GM18511 (cell line): ENCODE measurements around the gene HIP1R.
"Not testable (repeated sequence)": the region's sequence is repeated elsewhere in the genome, so short reads cannot be mapped to it uniquely, and the experiment has no call there.

Experiments
- ATAC-seq: cut with Tn5 transposase; IDR thresholded peaks from one replicate; pipeline ENCODE4 v1.9.1; 2021; ENCODE audit warnings: mild to moderate bottlenecking, moderate library complexity; ENCODE audit not compliant: unreplicated experiment

The HIP1R gene

DNA sequence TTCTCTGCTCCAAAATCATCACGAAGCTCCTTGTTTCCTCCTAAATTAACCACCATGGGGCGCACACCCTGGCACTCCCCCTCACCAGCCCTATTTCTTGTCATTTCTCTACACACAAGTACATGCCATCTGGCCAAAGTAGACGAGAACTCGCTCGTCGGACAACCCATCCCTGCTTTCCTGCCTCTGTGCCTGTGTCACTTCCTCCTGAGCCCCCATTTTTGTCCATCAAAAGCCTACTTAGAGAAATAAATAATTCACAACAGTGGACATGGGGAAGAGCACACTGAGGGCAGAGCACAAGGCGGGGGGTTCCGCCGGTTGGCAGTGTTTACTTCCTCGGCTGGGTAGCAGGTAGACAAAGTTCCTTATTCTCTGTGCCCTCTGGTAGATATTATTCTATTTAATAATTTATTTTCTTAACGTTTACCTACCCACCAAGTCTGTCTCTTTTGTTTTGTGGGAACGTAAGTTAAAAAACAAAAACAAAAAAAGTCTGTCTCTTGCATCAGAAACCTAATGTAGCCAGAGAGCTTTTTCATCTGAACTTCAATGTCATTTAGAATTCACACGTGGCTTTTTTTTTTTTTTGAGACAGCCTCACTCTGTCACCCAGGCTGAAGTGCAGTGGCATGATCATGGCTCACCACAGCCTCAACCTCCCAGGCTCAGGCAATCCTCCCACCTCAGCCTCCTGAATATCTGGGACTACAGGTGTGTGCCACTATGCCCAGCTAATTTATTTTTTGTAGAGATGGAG is 54.7 kb downstream of the HIP1R start:
- no peak for ATAC-seq

DNA sequence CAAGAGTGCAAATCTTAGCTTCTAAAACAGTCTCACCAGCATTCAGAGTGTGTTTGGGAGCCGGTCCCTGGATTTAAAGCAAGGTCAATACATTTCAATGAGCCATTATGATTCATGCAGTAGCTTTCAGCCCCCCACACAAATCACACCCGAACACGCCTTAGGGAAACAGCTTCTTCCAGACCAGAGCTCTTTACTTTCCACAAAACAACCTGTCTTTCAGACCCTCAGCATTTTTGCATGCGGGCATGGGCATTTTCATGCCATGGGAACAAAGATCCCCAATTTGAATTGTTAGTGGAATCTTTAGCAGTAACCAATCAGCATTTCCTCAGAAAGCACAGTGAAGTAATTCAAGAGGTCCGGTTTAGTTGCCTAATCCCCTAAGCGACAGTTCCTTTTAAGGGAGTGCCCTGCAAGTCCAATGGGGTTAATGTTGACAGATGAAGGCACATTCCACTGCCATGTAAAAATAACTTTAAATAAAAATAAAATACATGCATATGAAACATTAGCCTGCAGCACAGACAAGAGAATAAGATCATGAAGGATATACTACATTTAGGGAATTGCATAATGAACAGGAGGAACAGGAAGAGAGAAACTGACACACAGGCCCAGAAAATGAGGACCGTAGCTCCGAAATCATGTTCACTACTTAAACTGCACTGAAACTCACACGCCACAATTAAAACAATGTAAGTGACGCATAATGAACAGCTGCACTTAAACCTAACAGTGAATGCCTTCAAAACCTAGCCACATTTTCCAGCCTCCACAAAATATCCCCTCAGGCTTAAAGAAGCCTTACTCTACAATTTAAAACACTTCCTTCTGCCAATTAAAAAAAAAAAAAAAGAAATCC is 56.6 kb downstream of the HIP1R start:
- no peak for ATAC-seq

DNA sequence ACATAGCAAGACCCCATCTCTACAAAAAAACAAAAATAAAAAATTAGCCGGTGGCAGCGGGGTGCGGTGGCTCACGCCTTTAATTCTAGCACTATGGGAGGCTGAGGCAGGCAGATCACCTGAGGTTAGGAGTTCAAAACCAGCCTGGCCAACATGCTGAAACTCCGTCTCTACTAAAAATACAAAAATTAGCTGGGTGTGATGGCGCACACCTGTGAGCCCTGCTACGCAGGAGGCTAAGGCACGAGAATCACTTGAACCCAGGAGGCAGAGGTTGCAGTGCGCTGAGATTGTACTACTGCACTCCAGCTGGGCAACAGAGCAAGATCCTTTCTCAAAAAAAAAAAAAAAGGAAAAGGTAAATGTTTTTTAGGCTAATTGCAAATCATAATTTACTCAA is 57.5 kb downstream of the HIP1R start:
- not testable (repeated sequence) for ATAC-seq

DNA sequence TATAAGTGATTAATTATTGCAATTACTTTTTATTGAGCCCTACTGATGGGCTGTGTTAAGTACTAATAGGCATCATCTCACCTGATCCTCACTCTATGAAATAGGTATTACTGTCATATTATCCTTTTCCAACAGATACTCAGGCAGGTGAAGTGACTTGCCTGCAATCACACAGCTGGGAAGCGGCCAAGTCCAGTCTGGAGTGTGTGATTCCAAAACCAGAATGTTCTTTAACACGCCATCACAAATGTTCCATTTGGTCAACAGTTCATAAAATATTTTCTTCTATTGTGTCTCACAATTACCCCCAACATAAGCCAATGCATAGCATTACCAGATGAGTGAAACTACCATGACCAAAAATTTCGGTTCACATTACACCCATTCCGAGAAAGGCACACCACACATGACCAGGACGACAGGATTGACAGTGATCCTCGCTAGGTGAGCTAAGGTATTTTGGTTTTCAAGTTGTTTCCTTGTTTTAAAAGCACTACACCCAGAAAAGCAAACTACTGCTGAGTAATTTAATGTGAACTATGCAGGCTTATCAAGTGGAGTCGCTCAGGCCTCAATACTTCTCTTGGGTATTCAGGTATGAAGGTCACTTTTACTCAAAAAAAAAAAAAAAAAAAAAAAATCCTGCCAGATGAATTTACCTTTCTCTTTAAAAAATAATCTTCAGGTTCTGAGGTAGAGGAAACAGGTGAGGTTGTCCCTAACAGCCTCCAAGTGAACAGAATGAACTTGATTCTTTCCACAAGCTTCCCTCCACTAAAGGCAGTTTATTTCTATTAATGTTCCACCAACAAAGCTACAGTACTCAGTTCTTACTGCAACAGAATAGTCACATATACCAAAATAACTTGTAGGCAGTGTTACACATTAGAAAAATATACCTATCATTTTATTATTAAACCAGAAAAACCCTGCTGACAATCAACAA is 58.2 kb downstream of the HIP1R start:
- ATAC-seq, result no peak

DNA sequence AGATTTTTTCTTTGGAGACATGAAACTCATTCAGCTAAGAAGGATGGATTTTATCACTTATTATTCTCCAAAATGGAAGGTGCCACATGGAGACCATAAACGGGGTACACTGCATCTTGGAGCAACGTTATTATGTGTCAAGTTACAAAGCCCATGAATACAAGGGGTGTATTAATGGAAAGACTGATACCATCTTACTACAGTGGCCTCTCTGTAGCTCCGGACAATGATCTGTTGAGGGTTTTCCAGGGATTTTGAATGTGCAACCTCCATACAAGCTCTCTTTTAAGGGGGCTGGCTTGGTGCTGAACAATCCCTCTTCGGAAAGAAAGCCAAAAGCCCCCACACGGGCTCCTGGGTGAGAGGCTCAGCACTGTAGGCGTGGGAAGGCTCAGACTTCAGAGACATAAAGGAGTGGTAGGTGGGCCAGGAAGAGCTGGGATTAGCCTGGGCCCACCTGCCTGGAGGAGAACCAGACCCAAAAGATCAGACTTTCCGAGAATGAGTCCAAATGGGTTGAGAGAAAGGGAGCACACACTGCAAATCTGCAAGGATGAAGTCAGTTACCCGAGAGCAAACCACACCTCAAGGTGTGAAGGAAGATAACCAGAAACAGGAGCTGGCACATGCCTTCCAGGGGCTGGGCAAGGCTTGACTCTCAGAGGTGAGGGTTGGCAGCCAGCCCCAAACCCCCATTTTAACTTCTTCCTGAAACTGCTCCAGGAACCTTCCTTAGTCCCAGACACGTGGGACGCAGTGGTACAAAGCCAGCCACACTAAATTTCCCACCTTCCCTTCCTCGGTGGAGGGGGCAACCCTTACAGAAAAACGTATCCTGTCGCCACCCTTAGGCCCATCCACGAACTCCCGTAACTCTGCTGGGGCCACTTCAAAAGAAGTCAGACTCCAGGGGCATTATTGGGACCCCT is 59.2 kb downstream of the HIP1R start:
- ATAC-seq, result no peak

DNA sequence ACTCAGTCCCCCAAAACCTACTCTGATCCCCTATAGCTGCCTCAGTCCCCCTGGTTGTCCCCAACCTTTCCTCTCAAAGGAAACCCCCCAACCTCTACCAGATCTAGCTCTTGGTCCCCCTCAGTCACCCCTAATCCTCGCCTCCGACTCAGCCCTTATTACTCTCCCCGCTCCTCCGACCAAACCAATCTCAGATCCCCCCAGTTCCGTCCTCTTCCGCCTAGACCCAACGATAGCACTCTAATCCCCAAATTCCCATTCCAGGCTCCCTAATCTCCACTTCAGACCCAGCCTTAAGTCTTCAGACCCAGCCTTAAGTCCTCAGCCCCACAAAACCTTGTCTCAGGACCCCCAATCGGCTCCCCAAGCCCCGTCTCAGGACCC is 60.1 kb downstream of the HIP1R start:
- no peak for ATAC-seq

DNA sequence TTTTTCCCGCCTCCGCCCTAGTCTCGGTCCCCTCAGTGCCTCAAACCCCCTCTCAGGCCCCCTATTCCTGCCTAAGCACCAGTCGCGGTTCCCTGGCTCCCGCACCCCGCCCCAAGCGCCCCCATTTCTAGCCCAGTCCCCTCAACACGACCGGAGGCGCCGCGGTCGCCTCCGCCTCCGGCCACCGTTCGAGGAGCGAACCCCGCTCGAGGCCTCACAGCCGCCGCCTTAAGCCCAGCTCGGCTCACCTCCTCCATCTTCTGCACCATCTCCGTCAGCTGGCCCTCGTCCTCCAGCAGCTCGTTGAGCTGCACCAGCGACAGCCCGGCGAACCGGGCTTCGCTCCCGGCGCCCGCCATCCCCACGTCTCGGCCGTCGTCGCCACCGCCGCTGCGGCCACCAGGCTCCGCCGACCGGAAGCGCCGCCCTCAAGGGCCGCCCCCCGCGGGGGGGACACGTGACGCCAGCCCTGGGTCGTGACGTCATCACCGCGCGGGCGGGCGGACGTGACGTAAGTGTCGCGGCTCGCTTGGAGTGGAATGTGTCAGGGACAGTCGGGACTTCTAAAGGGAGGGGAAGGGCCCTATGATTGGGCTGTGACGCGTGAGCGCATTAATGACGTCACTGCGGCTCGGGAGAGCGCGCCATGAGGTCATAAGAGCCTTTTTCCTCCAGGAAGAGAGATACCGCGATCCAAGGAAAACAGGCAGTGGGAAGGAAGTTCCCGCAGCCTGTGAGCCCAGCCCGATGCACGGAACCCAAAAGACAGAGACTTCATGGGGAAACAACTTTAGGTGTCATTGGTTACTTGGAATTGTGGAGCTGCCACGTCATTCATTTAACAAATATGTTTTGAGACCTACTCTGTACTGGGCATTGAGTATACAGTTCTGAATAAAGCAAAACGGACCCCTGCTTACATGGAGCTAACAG is 60.7 kb downstream of the HIP1R start, which contains the start of gene VPS37B:
VPS37B (minus strand) TSS at position 421 of the 933 bp plus-strand sequence; CDS start at position 359, 62 bp downstream.
- peak; percentile 42 for ATAC-seq

DNA sequence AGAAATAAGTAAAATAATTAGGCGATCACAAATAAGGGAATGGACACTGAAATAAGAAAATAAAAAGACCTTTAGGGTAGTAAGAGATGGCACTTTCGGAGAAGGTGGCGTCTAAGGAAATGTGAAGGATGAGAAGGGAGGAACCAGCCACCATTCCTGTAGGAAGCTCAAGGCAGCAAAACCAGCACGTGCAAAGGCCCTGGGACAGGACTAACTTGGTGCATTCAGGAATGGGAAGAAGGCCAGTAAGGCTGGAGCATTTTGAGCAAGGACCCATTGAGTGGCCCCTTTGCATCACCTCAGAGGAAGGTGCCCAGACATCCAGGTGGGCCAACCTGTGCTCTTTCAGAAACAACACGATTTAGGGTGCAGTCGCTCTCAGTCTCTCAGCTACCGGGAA is 61.4 kb downstream of the HIP1R start:
- no peak for ATAC-seq

DNA sequence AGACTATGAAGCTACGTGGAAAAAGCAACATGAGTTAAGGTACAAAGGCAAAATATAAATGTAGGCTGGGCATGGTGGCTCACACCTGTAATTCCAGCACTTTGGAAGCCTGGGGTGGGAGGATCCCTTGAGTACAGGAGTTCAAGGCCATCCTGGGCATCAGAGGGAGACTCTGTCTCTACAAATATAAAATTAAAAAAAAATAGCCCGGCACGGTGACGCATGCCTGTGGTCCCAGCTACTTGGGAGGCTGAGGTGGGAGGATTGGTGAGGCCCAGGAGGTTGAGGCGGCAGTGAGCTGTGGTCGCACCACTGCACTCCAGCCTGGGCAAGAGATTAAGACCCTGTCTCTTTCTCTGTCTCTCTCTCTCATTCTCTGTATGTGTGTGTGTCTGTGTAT is 64.6 kb downstream of the HIP1R start:
- no peak for ATAC-seq

DNA sequence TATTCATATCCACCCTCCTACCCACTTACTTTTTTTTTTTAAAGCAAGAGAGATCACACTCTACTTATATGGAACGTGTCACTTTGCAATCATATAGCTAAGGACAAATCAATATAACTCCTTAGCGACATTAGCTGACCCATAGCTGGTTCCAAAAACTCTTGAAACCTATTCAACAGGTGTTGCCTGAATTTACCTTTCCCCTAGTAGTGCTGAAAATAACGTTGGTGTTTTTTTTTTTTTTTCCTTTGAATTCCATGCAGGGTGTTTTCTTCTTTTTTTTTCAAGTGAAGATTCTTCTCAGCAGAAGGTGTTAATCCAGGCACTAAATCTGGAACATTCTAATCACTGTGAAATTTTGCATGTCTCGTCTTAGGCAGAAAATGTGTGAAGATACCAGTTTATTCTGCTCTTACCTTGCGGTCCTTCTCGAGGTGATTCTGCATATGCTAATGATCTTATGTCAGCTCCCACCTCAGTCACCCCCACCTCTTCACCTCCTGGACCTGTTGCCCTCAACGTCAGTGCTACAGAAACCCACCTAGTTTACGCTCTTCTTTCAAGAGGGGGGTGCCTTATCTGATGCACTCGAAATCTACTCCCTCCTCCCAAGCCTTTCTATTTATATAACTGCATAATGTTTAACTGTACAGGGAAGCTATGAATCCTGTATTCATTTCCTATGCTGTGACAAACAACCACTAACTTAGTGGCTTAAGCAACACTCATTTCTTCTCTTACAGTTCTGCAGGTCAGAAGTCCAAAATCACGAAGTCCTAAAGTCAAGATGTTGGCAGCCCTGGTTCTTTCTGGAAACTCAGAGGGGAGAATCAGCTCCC is 67.8 kb downstream of the HIP1R start:
- ATAC-seq, result no peak

DNA sequence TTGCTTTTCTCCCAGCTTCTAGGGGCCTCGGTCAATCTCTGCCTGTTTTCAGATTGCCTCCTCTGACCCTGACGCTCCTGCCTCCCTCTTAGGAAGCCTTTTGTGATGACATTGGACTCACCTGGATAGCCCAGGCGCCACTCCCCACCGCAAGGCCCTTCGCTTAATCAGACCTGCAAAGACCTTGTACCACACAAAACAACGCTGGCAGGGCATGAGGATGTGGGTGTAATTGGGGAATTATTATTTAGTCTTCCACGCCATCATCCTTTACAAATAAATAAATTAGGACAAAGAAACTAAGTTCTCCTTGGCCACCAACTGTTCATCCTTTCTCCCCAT is 68.4 kb downstream of the HIP1R start:
- ATAC-seq, result no peak

DNA sequence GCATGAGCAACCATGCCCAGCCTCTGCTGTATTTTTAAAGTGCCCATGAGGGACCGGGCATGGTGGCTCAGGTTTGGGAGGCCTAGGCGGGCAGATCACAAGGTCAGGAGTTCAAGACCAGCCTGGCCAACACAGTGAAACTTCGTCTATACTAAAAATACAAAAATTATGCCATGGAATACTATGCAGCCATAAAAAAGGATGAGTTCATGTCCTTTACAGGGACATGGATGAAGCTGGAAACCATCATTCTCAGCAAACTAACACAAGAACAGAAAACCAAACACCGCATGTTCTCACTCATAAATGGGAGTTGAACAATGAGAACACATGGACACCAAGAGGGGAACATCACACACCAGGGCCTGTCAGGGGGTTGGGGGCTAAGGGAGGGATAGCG is 70.0 kb downstream of the HIP1R start:
- ATAC-seq, result not testable (repeated sequence)

DNA sequence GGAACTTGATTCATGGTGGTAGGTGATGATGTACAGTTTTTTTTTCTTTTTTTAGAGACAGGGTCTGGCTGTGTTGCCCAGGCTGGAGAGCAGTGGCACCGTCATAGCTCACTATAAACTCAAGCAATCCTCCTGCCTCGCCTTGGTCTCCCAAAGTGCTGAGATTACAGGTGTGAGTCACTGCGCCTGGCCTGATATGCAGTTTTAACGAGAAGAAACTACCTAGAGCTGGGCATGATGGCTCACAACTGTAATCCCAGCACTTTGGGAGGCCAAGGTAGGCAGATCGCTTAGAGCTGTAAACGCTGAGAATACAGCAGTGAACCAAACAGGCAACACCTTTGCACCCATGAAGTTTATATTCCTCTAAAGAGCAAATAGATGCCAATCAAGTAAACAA is 73.7 kb downstream of the HIP1R start:
- no peak for ATAC-seq

DNA sequence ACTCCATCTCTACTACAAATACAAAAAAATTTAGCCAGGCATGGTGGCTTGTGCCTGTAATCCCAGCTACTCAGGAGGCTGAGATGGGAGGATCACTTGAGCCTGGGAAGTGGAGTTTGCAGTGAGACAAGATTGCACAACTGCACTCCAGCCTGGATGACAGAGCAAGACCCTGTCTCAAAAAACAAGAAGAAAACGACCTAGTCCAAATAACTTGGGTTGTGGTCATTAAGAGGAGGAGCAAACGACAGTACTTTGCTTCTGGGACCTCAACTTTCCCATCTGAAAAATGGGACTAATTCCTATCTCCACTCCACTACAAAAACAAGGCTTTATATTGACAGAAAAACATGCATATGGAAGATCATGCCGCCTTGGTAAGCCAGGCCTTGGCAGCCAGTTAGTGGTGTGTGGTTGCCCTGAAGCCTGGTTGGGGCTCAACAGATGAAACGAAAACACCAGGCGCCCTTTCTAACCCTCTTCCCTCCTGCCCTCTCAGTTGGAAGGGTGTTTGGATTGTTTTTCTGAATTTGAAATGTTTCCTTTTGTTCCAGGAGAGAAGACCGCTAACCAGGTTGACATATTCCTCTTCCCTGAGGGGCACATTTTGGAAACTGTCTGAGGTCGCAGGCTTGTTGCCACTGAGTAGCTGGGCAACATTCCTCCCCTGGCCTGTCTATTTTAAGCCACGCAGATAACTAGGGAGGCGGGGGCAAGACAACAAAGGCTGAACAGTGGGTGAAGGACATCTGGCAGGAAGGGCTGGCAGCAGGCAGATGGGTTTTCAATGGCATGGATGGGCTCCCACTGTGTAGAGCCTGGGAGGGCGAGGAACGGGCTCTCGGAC is 74.4 kb downstream of the HIP1R start:
- ATAC-seq, result no peak
